Activated T-helper 2 cell treated with anti-CD3 and anti-CD28 coated beads, Interferon-gamma antibody, Interleukin-2, Interleukin-4, amounts not matched to agents 10 μg/mL and 5 μg/mL and 100 μg/mL, durations not matched to agents 14 hours and 24 hours and 36 hours (primary cell): ENCODE results near the gene KCNQ2. TPM values are rescaled to one million over a fixed set of nuclear protein-coding genes. Genes with fewer than 3 reads are reported as not detected.

Experiments used
- DNase-seq: peaks from one replicate; pipeline ENCODE4 v3.0.0; 2021; ENCODE audit warnings: low spot score
- H3K27ac Mint-ChIP-seq: one replicate; pipeline ENCODE4 v1.8.0; 2021; ENCODE audit warnings: mixed read lengths
- H3K27me3 Mint-ChIP-seq: one replicate; pipeline ENCODE4 v1.8.0; 2021; ENCODE audit warnings: low read depth, mixed read lengths
- H3K36me3 Mint-ChIP-seq: one replicate; pipeline ENCODE4 v1.8.0; 2021; ENCODE audit warnings: low read depth, mixed read lengths
- H3K4me1 Mint-ChIP-seq: one replicate; pipeline ENCODE4 v1.8.0; 2021; ENCODE audit warnings: low read depth, mixed read lengths
- H3K4me3 Mint-ChIP-seq: one replicate; pipeline ENCODE4 v1.8.0; 2021; ENCODE audit warnings: low read depth, mild to moderate bottlenecking, moderate library complexity, mixed read lengths
- H3K9me3 Mint-ChIP-seq: one replicate; pipeline ENCODE4 v1.8.0; 2021; ENCODE audit warnings: mixed read lengths
- intact Hi-C: fragments of 100-400 bp; cut with micrococcal nuclease; formaldehyde crosslinking; loops from one replicate; pipeline ENCODE4 v1.15.1; 2023
- total RNA-seq: library from RNA; stranded (reverse); gene quantifications from 2 replicates; pipeline ENCODE4 v1.2.3, GENCODE V29; 2022

KCNQ2 gene
- total RNA-seq, 1 donor from 2014 or later: not detected

DNA sequence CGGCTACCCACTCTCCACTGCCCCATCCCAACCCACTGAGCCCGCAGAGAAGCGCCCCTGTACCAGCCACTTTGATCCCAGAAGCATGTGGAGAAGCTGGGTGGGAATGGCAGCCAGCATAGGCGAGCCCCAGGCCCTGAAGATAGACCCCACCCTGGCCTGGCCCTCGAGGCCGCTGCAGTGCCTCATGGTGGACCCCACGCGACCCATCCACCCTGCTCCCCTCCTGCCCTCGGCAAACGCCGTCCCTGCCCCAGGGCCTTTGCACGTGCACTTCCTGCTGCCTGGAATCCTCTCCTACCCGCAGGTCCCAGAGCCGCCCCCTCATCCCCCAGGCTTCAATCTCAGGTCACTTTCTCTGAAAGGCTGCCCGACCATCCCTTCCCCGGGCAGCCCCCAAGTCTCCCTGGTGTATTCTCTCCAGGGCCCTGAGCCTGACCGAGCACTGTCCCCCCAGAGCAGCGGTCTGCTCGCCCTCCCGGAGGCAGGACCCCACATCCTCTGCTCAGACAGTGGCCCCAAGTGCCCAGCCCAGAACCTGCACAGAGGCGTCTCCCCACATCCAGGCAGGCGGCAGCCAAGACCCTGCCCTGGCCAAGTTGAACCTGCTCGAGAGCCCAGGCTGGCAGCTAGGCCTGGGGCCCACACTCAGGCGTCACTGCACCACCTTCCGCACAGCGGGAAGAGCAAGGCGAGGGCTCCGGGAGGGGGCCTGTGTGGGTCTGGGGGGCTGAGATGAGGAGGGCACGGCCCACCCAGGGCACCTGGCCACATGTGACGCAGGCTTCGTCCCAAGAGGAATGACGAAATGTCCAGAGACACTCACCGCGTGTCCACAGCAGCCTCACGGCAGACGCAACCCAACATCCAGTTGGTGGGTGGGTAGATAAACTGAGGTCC lies 14.0 kb downstream of the KCNQ2 start:
- H3K27me3 Mint-ChIP-seq: peaks cover 3% of the 10 kb centered on the region
- H3K36me3 Mint-ChIP-seq: no peaks in the 10 kb centered on the region
- H3K4me1 Mint-ChIP-seq: no peaks in the 10 kb centered on the region
- no peak overlapping the region for H3K4me3 Mint-ChIP-seq
- H3K9me3 Mint-ChIP-seq: no peaks in the 10 kb centered on the region
- intact Hi-C loops: no loop called here
- no peak overlapping the region for H3K27ac Mint-ChIP-seq
- DNase-seq: no peak

- no peak for DNase-seq
- H3K4me1 Mint-ChIP-seq: no peaks in the 10 kb centered on the region
- H3K27me3 Mint-ChIP-seq: peaks cover 5% of the 10 kb centered on the region
- H3K4me3 Mint-ChIP-seq: no peak overlapping the region
- no peak overlapping the region for H3K27ac Mint-ChIP-seq
- no peaks in the 10 kb centered on the region for H3K9me3 Mint-ChIP-seq
- intact Hi-C loops: no loop called here
- no peaks in the 10 kb centered on the region for H3K36me3 Mint-ChIP-seq
Observed at GRCh38 chr20:63457737-63458136, 14.7 kb downstream of the KCNQ2 start.

DNA sequence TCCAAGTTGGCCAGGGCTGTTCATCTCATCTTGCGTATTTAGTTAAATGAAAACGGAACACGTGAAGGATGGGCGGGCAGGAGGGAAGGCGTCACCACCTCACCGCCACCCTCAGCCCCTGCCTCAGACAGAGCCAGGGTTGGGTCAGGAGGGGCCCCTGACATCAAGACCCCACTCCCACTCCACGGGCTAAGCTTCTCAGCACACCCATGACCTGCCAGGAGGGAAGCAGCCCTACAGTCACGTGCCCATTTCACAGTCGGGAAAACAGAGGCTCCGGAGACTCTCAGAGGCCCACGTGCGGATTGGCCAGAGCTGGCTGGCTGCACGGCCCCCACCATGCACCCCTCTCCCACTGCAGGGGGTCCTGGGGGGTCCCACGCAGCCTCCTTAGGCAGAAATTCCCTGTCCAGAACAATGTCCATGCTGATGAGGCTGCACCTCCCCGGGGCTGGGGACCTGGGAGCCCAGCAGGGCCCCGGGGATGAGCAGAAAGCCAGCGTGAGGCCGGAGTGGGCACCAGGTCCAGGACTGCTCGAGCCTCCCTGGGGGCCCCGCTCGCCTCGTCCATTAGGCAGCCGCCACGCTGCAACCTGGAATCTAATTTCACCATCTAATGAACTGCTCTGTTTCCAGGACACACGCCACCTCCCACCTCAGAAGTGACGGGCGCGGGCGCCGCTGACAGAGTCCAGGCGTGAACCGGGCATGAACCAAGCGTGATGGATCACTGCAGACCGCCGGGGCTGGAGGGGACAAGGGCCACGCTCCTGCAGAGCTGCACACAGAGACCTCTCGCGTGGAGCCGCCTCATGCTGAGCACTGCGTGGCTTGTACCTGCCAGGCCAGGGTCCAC lies 15.8 kb downstream of the KCNQ2 start:
- H3K4me3 Mint-ChIP-seq: no peak overlapping the region
- no peaks in the 10 kb centered on the region for H3K9me3 Mint-ChIP-seq
- intact Hi-C loops: no loop called here
- H3K36me3 Mint-ChIP-seq: no peaks in the 10 kb centered on the region
- DNase-seq: no peak
- peaks cover 3% of the 10 kb centered on the region for H3K27me3 Mint-ChIP-seq
- no peaks in the 10 kb centered on the region for H3K4me1 Mint-ChIP-seq
- no peak overlapping the region for H3K27ac Mint-ChIP-seq

- H3K36me3 Mint-ChIP-seq: no peaks in the 10 kb centered on the region
- no peak overlapping the region for H3K27ac Mint-ChIP-seq
- H3K4me1 Mint-ChIP-seq: no peaks in the 10 kb centered on the region
- no peak overlapping the region for H3K4me3 Mint-ChIP-seq
- DNase-seq: no peak
- intact Hi-C loops: no loop called here
- H3K9me3 Mint-ChIP-seq: no peaks in the 10 kb centered on the region
- peaks cover 3% of the 10 kb centered on the region for H3K27me3 Mint-ChIP-seq
Observed at GRCh38 chr20:63455568-63455859, 16.9 kb downstream of the KCNQ2 start.

DNA sequence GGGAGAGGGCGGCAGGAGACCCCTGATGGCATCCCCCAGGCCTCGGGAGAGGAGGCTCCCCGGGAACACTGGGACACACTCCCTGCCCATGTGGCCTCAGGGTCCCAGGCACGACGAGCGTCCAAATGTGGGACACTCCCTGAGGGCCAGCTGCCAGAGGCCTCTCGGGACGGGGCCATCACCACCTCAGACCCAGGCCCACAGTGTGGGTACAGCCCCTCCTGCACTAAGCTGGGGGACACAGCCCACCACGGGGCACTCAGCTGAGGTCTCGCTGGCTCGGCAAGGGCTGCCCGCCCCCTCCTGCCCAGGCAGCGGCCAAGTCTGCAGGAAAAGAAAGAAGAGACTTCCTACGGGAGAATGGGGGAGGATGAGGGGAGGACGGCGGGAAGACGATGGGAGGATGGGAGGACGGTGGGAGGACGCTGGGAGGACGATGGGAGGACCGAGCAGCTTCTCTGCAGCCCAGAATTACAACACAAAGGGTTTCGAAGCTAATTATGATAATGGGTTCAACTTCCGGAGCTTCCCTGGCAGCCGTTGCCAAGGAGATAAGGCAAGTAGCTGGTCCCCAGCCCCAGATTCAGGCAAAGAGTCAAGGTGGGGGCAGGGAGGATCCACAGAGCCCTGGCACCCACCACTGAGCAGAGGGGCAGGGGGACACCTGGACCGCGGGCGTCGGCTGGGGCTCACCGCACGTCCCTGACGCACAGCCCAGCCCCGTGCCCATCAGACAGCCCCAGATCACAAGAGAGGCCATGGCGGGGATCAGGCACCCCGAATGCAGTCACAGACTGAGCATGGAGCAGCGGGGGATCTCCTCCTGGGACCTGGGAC lies 17.5 kb downstream of the KCNQ2 start:
- Mint-ChIP-seq H3K9me3 (no peaks in the 10 kb centered on the region), H3K27me3 (peaks cover 3% of the 10 kb centered on the region), H3K27ac (no peak overlapping the region), H3K4me1 (no peaks in the 10 kb centered on the region), H3K36me3 (no peaks in the 10 kb centered on the region), H3K4me3 (no peak overlapping the region)
- DNase-seq: no peak
- intact Hi-C loops: no loop called here

DNA sequence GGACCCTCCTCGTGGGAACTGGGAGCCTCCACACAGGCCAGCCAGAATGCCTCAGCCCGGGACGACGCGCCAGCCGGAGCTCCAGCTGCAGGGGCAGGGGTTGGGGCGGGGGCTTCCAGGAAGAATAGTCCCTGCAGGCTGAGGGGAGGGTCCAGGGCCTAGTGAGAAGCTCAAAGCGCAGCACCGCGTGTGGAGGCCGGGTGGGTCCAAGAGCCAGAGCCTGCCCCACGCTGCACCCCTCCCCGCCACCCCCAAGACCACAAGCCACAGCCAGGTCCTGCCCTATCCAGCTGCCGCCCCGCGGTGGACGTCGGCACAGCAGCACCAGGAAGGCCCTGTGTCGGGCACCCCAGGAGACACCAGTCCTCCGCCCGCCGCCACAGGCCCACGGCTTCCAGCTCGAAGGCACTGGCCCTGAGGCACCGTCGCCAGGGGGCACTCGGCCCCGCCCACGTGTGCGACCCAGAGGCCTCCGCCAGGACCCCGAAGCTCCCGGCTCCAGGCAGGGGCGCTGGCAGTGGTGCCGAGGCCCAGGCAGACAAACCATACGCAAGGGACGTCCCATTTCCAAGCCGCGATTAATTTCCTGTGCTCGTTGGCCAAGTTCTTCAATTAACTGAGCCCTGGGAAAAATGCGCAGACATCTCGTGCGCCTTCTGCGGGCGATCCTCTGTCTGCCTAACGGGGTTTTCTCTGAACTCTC lies 19.5 kb downstream of the KCNQ2 start:
- Mint-ChIP-seq H3K4me3 (no peak overlapping the region), H3K9me3 (no peaks in the 10 kb centered on the region), H3K27me3 (peaks cover 3% of the 10 kb centered on the region)

DNA sequence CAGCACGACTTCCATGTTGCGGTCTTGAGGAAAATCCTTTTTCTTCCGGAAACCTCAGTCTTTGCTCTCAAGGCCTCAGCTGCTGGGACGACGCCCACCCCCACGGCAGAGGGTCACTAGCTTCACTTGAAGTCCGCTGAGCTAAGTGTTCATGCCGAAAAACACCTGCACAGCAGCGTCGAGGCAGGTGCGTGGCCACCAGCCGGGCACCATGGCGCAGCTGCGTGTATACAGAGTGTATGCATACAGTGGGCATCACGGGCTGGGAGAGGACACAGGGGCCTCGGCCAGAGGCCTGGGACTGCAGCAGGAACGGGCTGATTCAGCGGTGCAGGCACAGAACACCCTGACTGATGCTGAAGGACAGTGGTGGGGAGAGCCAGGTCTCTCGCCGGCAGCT lies 20.1 kb downstream of the KCNQ2 start:
- Mint-ChIP-seq H3K27ac (no peak overlapping the region), H3K9me3 (no peaks in the 10 kb centered on the region), H3K36me3 (no peaks in the 10 kb centered on the region)

More for the DNA sequence above, 19.5 kb downstream of the KCNQ2 start:
- Mint-ChIP-seq H3K4me1 (no peaks in the 10 kb centered on the region), H3K27ac (no peak overlapping the region), H3K36me3 (no peaks in the 10 kb centered on the region)
- intact Hi-C loops: no loop called here
- no peak for DNase-seq

DNA sequence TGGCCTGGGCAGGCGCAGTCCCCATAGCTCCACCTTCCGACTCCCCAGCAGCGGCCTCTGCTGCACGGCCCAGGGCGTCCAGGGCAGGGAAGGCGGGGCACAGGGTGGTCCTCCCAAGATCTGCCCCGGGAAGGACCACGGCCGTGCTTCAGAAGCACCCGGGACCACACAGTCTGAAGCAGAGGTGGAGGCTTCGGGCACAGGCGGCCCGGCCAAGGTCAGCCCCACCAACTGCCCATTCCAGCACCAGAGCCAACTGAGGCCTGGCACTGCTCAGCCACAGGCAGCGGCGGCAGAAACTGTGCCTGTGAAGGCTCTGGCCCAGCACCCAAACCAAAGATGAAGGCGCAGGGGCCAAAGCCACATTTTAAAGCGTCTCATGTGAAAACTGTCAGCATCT lies 20.6 kb downstream of the KCNQ2 start:
- Mint-ChIP-seq H3K9me3 (no peaks in the 10 kb centered on the region), H3K36me3 (no peaks in the 10 kb centered on the region), H3K27me3 (peaks cover 3% of the 10 kb centered on the region), H3K4me3 (no peak overlapping the region), H3K27ac (no peak overlapping the region), H3K4me1 (no peaks in the 10 kb centered on the region)
- intact Hi-C loops: no loop called here
- no peak for DNase-seq

More for the DNA sequence above, 20.1 kb downstream of the KCNQ2 start:
- Mint-ChIP-seq H3K4me1 (no peaks in the 10 kb centered on the region), H3K4me3 (no peak overlapping the region), H3K27me3 (peaks cover 3% of the 10 kb centered on the region)
- intact Hi-C loops: no loop called here
- DNase-seq: no peak

DNA sequence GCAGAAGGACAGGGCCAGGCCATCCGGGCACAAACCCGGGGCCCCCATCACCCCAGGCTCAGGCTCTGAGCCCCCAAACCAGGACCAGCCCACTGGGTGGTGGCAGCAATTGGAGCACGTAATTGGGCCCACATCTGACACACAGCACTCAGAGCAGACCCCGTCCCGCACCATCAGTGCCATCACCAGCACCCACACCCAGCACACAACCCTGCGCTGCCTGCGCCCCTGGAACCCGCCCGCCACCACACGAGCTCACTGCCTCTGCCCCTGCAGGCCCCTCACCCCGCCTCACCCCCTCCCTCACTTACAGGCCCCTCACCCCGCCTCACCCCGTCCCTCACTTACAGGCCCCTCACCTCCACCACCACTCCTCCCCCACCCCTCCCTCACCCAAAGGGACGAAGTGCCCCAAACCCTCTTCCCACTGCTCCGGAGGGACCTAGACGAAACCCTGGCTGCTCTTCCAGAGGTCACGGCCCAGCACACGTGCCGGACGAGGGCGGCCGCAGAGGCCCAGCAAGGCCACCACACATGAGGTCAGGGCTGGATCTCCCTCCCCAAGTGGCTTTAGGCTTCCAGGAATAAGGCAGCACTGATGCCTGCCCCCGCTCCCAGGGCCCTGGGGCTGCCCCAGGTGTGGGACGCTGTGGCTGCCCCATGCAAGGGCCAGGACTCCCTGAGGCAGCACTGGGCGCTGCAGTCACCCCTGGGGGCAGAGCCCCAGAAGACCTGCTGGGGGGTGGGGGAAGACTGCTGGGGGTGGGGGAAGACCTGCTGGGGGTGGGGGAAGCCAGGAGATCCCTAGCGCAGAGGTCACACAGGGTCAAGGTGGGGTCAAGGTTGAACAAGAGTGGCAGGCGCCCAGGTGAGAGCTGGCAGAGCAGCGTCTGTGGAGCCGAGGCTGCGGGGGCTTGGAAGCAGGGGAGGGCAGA lies 22.4 kb downstream of the KCNQ2 start:
- peaks cover 3% of the 10 kb centered on the region for H3K27me3 Mint-ChIP-seq
- no peak overlapping the region for H3K4me3 Mint-ChIP-seq
- H3K27ac Mint-ChIP-seq: no peak overlapping the region
- H3K36me3 Mint-ChIP-seq: no peaks in the 10 kb centered on the region
- no peaks in the 10 kb centered on the region for H3K4me1 Mint-ChIP-seq
- H3K9me3 Mint-ChIP-seq: no peaks in the 10 kb centered on the region
- intact Hi-C loops: no loop called here
- DNase-seq: no peak

GRCh38 chr20:63449025-63449424 lies 23.4 kb downstream of the KCNQ2 start:
- Mint-ChIP-seq H3K9me3 (no peaks in the 10 kb centered on the region), H3K27ac (no peak overlapping the region), H3K36me3 (no peaks in the 10 kb centered on the region), H3K27me3 (peaks cover 3% of the 10 kb centered on the region), H3K4me1 (no peaks in the 10 kb centered on the region), H3K4me3 (no peak overlapping the region)
- intact Hi-C loops: no loop called here
- no peak for DNase-seq

- Mint-ChIP-seq H3K36me3 (no peaks in the 10 kb centered on the region), H3K4me3 (no peak overlapping the region), H3K27me3 (no peaks in the 10 kb centered on the region), H3K4me1 (no peaks in the 10 kb centered on the region), H3K27ac (no peak overlapping the region), H3K9me3 (peaks cover 6% of the 10 kb centered on the region)
- DNase-seq: no peak
- intact Hi-C loops: no loop called here
Observed at GRCh38 chr20:63448031-63448430, 24.4 kb downstream of the KCNQ2 start.
